ENCODE results near the gene IGIP. TPM values are rescaled to one million over a fixed set of nuclear protein-coding genes. Genes with fewer than 3 reads are reported as not detected.

Gene IGIP
- total and polyA plus RNA-seq, 2 of the 8 experiments (the other 6 are each of a cell fraction or from before 2014, with no cell fraction given) = 0.32 to 0.69 TPM

GRCh38 chr5:140113699-140114263, 12.0 kb upstream of the IGIP start, which contains the start of gene PURA:
Gene PURA (plus strand): TSS chr5:140114109. CDS start chr5:140114182, 73 bp downstream.
- peak within 1 kb of the TSS; percentile 37; the same call in 1 of the 2 replicates for H2BK5ac ChIP-seq (ENCODE audit: low read depth, low read length)
- 1% methylated on average over 30 of the region's 60 CpGs; no CpG with 5 or more reads in 1 of the 2 experiments for WGBS, 2 experiments (ENCODE audit: extremely low coverage in 1 of 2, insufficient coverage in 1 of 2, insufficient read length in 1 of 2, insufficient replicate concordance in 2 of 2, low coverage in 1 of 2, low lambda C conversion rate in 2 of 2, missing lambda C conversion rate in 1 of 2)
- peaks cover 32 to 71% (median 54%) of the 10 kb centered on the region in 4 experiments for H3K27me3 ChIP-seq (replicated peaks in 1 of 4; ENCODE audit: control insufficient read depth in 3 of 4, extremely low read depth in 1 of 4, insufficient read depth in 3 of 4, low read length in 3 of 4)
- H3K23me2 ChIP-seq (ENCODE audit: low read depth, low read length) = peaks cover 14% of the 10 kb centered on the region
- peaks cover 6 to 20% (median 9%) of the 10 kb centered on the region in 4 experiments for H3K4me1 ChIP-seq (replicated peaks in 1 of 4; ENCODE audit: control insufficient read depth in 3 of 4, insufficient read depth in 4 of 4, low read length in 3 of 4)
- FAIRE-seq (no peak), DNase-seq (ENCODE audit: low read depth in 1 of 2, low spot score in 2 of 2) (peak in 1 of 2 experiments; percentile 94)
- no peak within 1 kb of the TSS for H3K14ac ChIP-seq (ENCODE audit: insufficient read length)
- peak within 1 kb of the TSS; percentile 76; the same call in 1 of the 2 replicates for H2BK12ac ChIP-seq (ENCODE audit: low read depth, low read length)
- no peaks in the 10 kb centered on the region for H3K9me3 ChIP-seq (ENCODE audit: insufficient read depth in 2 of 2, low read depth in 1 of 2, low read length in 1 of 2)
- no peaks in the 10 kb centered on the region for H3K79me1 ChIP-seq (ENCODE audit: low read depth, low read length)
- peak within 1 kb of the TSS; percentile 22 to 72 (median 48) for H3K9ac ChIP-seq (replicated peaks in 1 of 4; ENCODE audit: extremely low read depth in 1 of 4, low read depth in 3 of 4, low read length in 3 of 4)
- H3K79me2 ChIP-seq (ENCODE audit: control insufficient read depth in 1 of 2, insufficient read depth in 2 of 2, low read length in 2 of 2) = no peaks in the 10 kb centered on the region
- H3K18ac ChIP-seq (ENCODE audit: extremely low read depth, low read length) = peak within 1 kb of the TSS; percentile 76
- H4K91ac ChIP-seq (replicated peaks; ENCODE audit: insufficient read length, low read length) = no peak within 1 kb of the TSS
- H2AFZ ChIP-seq (ENCODE audit: low read length) = peak within 1 kb of the TSS; percentile 76; the same call in 1 of the 2 replicates
- no peak within 1 kb of the TSS; the same call in 1 of the 2 replicates for H2BK20ac ChIP-seq (ENCODE audit: low read length)
- no peaks in the 10 kb centered on the region for H3K36me3 ChIP-seq (ENCODE audit: control insufficient read depth in 2 of 4, insufficient read depth in 4 of 4, low read length in 3 of 4)
- peak within 1 kb of the TSS; percentile 84 for H4K8ac ChIP-seq (ENCODE audit: extremely low read depth, insufficient read depth, low read length)
- H4K20me1 ChIP-seq (replicated peaks in 1 of 2; ENCODE audit: control insufficient read depth in 1 of 2, insufficient read depth in 2 of 2, low read length in 2 of 2) = peaks cover 9 to 26% of the 10 kb centered on the region in 2 experiments
- H2AK5ac ChIP-seq (ENCODE audit: low read depth, low read length) = no peak within 1 kb of the TSS
- ChIA-PET POLR2A (ENCODE audit: partially characterized antibody) (interaction anchor here (1.0 to 2.2 kb wide), 3 partner anchors 13 to 72 kb away, joined by 3 to 11 read pairs (median 5); no protein-coding TSS in a partner anchor), CTCF (ENCODE audit: partially characterized antibody) (interaction anchor here (0.6 to 7.9 kb wide), 4 partner anchors 30 to 723 kb away, joined by 3 to 91 read pairs (median 6); no protein-coding TSS in a partner anchor)
- H3K4ac ChIP-seq (replicated peaks; ENCODE audit: insufficient read length, low read depth, low read length) = no peak within 1 kb of the TSS
- no peak within 1 kb of the TSS for H3K23ac ChIP-seq (ENCODE audit: insufficient read length)
- H3K4me3 ChIP-seq (ENCODE audit: extremely low read depth in 1 of 4, insufficient read depth in 2 of 4, low read depth in 3 of 4, low read length in 4 of 4) = peak within 1 kb of the TSS; percentile 53 to 85 (median 78)
- peak within 1 kb of the TSS; percentile 42 for H4K5ac ChIP-seq (ENCODE audit: insufficient read length, low read depth, low read length)
- H2BK15ac ChIP-seq (ENCODE audit: low read length) = peak within 1 kb of the TSS; percentile 61; the same call in 1 of the 2 replicates
- H3K56ac ChIP-seq (replicated peaks; ENCODE audit: insufficient read length, low read depth, low read length) = no peak within 1 kb of the TSS
- no peak within 1 kb of the TSS for H2BK120ac ChIP-seq (replicated peaks; ENCODE audit: low read depth, low read length)
- H3K27ac ChIP-seq (ENCODE audit: low read depth, low read length) = no peak within 1 kb of the TSS
- H3K4me2 ChIP-seq (ENCODE audit: insufficient read depth in 1 of 2, low read depth in 2 of 2, low read length in 2 of 2) = peak within 1 kb of the TSS; percentile 98
- TF ChIP-seq CBX5 (IDR thresholded peaks at IDR 0.05; ENCODE audit: low read depth, low read length) (no peak), EP300 (IDR thresholded peaks at IDR 0.05; ENCODE audit: borderline replicate concordance in 1 of 2, low read depth in 2 of 2, low read length in 2 of 2) (peak in 1 of 2 experiments; percentile 55; a peak in 1 of 3 replicates), JUND (IDR thresholded peaks at IDR 0.05; ENCODE audit: low read length) (no peak), MAX (IDR thresholded peaks at IDR 0.05) (peak; percentile 41; the same call in 1 of the 2 replicates), YY1 (IDR thresholded peaks at IDR 0.05; ENCODE audit: low read depth, low read length) (peak; percentile 76; the same call in 1 of the 2 replicates), KDM4A (IDR thresholded peaks at IDR 0.05; ENCODE audit: low read depth, low read length, severe bottlenecking) (peak; percentile 55), CHD1 (IDR thresholded peaks at IDR 0.05; ENCODE audit: low read depth, low read length) (no peak), CREB1 (IDR thresholded peaks at IDR 0.05) (peak; percentile 41; the same call in 1 of the 2 replicates), RBBP5 (IDR thresholded peaks at IDR 0.05; ENCODE audit: borderline replicate concordance, low read depth, low read length) (peak; percentile 26; the same call in 1 of the 2 replicates), TBP (IDR thresholded peaks at IDR 0.05; ENCODE audit: low read depth, low read length) (peak; percentile 59; the same call in 1 of the 2 replicates), USF2 (IDR thresholded peaks at IDR 0.05; ENCODE audit: low read length) (no peak)

Measured in H1 (cell line).